Parathyroid adenoma (tissue), 2 donors: ENCODE measurements around the gene PDE8B.

Experiments
- H2AFZ ChIP-seq: fragments of 300-600 bp; sonication (generic); one replicate; pipeline ENCODE4 v1.7.0; 2017; ENCODE audit warnings: antibody characterized with exemption, mild to moderate bottlenecking
- H3K27ac ChIP-seq: fragments of 300-600 bp; sonication (generic); one replicate; pipeline ENCODE4 v1.7.0; 2017
- H3K27me3 ChIP-seq: fragments of 300-600 bp; sonication (generic); one replicate; pipeline ENCODE4 v1.7.0; 2017; ENCODE audit warnings: low read length; ENCODE audit not compliant: control insufficient read depth, insufficient read depth
- H3K36me3 ChIP-seq: fragments of 300-600 bp; sonication (generic); one replicate; pipeline ENCODE4 v1.7.0; 2017; ENCODE audit warnings: low read length; ENCODE audit not compliant: control insufficient read depth, insufficient read depth
- H3K4me1 ChIP-seq: fragments of 300-600 bp; sonication (generic); one replicate; pipeline ENCODE4 v1.7.0; 2017; ENCODE audit warnings: control low read depth
- H3K4me2 ChIP-seq: fragments of 300-600 bp; sonication (generic); one replicate; pipeline ENCODE4 v1.7.0; 2017; ENCODE audit warnings: low read length
- H3K4me3 ChIP-seq: fragments of 300-600 bp; sonication (generic); one replicate; pipeline ENCODE4 v1.7.0; 2017; ENCODE audit warnings: low read depth, low read length
- H3K79me2 ChIP-seq: fragments of 300-600 bp; sonication (generic); one replicate; pipeline ENCODE4 v1.7.0; 2017; ENCODE audit warnings: control low read depth
- H3K9ac ChIP-seq: fragments of 300-600 bp; sonication (generic); one replicate; pipeline ENCODE4 v1.7.0; 2017; ENCODE audit warnings: mild to moderate bottlenecking
- H3K9me3 ChIP-seq: fragments of 300-600 bp; sonication (generic); one replicate; pipeline ENCODE4 v1.7.0; 2017; ENCODE audit warnings: low read length; ENCODE audit not compliant: control insufficient read depth
- TF ChIP-seq, protein P1 (sequence below): fragments of 300-600 bp; sonication (generic); IDR thresholded peaks from one replicate; pipeline ENCODE4 v1.7.0; 2017; ENCODE audit warnings: antibody characterized with exemption, mild to moderate bottlenecking
- donor health status: primary hyperparathyroidism.

PDE8B gene

DNA sequence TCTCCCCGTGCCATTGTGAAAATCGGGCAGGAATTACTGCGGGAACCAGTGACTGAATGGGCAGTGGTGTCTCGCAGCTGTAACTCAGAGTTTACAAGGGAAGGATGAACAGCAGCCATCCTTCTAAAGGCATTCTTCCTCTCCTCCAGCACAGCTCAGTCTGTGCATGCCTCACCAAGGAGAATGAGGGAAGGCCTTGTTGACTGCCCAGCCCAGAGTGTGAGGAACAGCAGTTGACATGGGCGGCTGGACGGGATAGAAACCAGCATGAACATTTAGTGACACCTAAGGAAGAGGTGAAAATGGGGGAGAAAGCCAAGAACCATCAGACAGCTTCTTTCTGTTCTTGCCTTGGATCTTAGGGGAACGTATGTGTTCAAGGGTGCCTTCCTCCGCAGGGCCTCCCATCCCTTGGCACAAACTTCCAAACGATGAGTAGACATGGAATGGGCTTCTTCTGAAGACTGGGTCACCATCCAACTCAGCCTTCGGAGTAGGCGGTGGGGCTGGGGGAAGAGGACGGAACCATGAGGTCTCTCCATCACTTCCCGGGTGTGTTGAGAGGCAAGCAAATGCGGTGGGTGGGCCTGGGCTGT, 887 bp upstream of the PDE8B start:
- Histone ChIP-seq H3K4me2 (peak overlapping the region; percentile 32), H3K27ac (no peak overlapping the region), H3K9ac (no peak overlapping the region), H3K4me1 (no peaks in the 10 kb centered on the region), H3K79me2 (no peaks in the 10 kb centered on the region), H2AFZ (peak overlapping the region; percentile 79), H3K4me3 (peak overlapping the region; percentile 9), H3K9me3 (no peaks in the 10 kb centered on the region), H3K36me3 (no peaks in the 10 kb centered on the region), H3K27me3 (no peaks in the 10 kb centered on the region)
- TF ChIP-seq, protein P1, sequence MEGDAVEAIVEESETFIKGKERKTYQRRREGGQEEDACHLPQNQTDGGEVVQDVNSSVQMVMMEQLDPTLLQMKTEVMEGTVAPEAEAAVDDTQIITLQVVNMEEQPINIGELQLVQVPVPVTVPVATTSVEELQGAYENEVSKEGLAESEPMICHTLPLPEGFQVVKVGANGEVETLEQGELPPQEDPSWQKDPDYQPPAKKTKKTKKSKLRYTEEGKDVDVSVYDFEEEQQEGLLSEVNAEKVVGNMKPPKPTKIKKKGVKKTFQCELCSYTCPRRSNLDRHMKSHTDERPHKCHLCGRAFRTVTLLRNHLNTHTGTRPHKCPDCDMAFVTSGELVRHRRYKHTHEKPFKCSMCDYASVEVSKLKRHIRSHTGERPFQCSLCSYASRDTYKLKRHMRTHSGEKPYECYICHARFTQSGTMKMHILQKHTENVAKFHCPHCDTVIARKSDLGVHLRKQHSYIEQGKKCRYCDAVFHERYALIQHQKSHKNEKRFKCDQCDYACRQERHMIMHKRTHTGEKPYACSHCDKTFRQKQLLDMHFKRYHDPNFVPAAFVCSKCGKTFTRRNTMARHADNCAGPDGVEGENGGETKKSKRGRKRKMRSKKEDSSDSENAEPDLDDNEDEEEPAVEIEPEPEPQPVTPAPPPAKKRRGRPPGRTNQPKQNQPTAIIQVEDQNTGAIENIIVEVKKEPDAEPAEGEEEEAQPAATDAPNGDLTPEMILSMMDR, result no peak

DNA sequence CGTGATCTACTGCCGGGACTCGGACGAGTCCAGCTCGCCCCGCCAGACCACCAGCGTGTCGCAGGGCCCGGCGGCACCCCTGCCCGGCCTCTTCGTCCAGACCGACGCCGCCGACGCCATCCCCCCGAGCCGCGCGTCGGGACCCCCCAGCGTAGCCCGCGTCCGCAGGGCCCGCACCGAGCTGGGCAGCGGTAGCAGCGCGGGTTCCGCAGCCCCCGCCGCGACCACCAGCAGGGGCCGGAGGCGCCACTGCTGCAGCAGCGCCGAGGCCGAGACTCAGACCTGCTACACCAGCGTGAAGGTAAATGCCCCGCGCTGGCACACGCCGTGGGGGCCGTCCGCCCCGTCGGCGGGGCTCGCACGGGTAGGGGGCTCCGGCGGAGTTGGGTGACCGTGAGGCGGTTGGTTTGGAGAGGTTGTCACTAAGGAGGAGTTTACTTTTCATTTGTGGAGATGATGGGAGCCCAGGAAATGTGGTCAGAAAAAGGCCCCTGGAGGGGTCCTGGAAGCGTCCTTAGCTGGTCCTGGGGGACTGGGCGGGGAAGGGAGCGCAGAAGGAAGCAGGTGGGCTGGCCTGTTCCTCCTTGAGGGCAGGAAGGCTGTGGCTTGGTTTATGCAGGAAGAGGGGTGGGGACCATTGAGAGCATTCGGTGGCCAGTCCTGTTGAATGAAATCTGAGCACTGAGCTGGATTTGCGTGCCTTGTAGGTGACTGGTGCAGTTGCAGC, 647 bp downstream of the PDE8B start:
- Histone ChIP-seq H2AFZ (peak overlapping the region; percentile 81), H3K27me3 (no peaks in the 10 kb centered on the region), H3K9ac (no peak overlapping the region), H3K36me3 (no peaks in the 10 kb centered on the region), H3K4me1 (no peaks in the 10 kb centered on the region), H3K9me3 (no peaks in the 10 kb centered on the region), H3K79me2 (no peaks in the 10 kb centered on the region), H3K4me2 (peak overlapping the region; percentile 75), H3K4me3 (peak overlapping the region; percentile 33), H3K27ac (no peak overlapping the region)
- TF ChIP-seq, protein P1, result no peak

DNA sequence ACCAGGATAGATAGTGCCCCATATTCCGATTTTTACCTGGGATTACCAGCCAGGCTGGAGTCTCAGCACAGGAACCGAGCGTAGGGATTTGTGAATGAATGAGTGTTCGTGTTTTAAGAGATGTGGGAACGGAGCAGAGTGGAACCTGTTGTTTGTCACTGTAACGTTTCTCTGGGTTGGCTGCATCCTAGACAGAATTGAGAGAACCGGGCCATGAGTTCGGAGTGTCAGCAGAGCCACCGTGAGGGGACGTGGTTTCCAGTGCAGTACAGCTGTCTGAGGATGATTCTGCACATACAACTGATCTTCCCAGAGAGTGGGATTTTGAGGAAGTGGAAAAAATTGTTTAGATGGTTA, 1.2 kb downstream of the PDE8B start:
- H3K4me3 ChIP-seq, result no peak overlapping the region
- no peaks in the 10 kb centered on the region for H3K27me3 ChIP-seq
- no peak overlapping the region for H3K9ac ChIP-seq
- no peaks in the 10 kb centered on the region for H3K9me3 ChIP-seq
- H3K4me1 ChIP-seq, result no peaks in the 10 kb centered on the region
- H3K36me3 ChIP-seq, result no peaks in the 10 kb centered on the region
- TF ChIP-seq, protein P1, result no peak
- H3K79me2 ChIP-seq, result no peaks in the 10 kb centered on the region
- peak overlapping the region; percentile 75 for H3K4me2 ChIP-seq
- no peak overlapping the region for H3K27ac ChIP-seq
- peak overlapping the region; percentile 81 for H2AFZ ChIP-seq

DNA sequence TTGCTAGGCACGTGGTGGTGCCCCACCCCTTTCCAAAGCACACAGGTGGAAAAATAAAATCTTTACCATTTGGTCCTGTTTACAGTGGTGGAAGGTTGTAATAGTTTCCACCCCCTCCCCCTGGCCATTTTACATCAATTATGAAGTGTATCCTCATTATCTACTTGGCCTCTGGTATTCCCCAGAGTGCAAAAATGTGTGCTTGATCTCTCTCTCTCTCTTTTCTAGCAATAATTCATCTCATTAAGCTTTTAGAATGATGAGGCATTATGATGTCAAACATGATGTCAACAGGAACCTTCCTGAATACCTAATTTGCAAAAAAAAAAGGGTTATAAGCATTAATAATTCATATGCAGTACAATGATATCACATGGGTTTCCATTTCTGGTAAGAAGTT, 3.1 kb downstream of the PDE8B start:
- H3K36me3 ChIP-seq, result no peaks in the 10 kb centered on the region
- H3K4me2 ChIP-seq, result no peak overlapping the region
- no peak overlapping the region for H2AFZ ChIP-seq
- no peak overlapping the region for H3K4me3 ChIP-seq
- no peak overlapping the region for H3K9ac ChIP-seq
- H3K9me3 ChIP-seq, result no peaks in the 10 kb centered on the region
- H3K27ac ChIP-seq, result no peak overlapping the region
- H3K79me2 ChIP-seq, result no peaks in the 10 kb centered on the region
- TF ChIP-seq, protein P1, result no peak
- H3K27me3 ChIP-seq, result no peaks in the 10 kb centered on the region
- no peaks in the 10 kb centered on the region for H3K4me1 ChIP-seq

DNA sequence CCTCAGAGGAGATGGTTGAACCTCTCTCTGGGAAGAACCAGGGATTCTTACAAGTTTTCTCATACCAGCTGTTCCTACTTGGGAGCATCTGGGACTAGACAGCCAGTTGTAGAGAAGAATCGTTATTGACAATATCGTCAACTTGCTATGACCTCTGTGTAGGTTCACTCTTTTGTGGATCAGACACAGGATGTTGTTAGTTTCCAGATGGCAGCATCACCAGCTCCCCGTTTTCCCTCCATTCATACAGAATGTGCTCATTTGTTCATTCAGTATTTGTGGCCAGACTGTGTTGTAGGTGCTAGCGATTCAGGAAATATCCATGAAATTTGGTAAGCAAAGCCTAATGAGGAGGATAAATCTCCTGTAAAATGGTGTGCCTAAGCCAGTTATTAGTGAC, 3.7 kb downstream of the PDE8B start:
- Histone ChIP-seq H3K27me3 (no peaks in the 10 kb centered on the region), H3K9me3 (no peaks in the 10 kb centered on the region), H3K4me3 (no peak overlapping the region), H3K4me1 (no peaks in the 10 kb centered on the region), H3K9ac (no peak overlapping the region), H3K36me3 (no peaks in the 10 kb centered on the region), H3K4me2 (no peak overlapping the region), H2AFZ (no peak overlapping the region), H3K79me2 (no peaks in the 10 kb centered on the region), H3K27ac (no peak overlapping the region)
- TF ChIP-seq, protein P1, result no peak
